NCI-H2171 treated with DMSO at 0.1 percent for 48 hours (cell line): ENCODE measurements around the gene CD36.
A peak's percentile ranks its signal among the peaks of the same experiment; 100 is the strongest.
"Not testable (repeated sequence)": the region's sequence is repeated elsewhere in the genome, so short reads cannot be mapped to it uniquely, and the experiment has no call there.

Source experiments
- DNase-seq: peaks from one replicate; lab custom pipeline; 2025; lab: John Stamatoyannopoulos, UW

The CD36 gene

DNA sequence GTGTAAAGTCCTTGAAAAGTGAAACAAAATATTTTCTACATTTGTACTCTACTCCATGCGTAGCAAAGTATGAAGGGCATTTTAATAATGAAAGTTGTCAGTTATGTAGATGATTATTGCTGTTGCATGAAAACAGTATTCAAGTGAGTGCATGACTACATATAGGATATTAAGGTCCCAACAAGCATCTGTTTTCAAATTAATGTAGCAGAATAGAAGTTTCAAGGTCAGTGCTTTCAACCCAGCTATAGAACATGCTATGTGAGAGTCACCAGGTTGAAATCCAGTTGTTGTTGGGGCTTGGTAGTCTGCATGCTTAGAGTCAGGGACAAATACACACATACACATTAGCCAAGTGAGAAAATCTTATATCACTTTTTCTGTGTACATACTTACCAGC lies 14.8 kb downstream of the CD36 start:
- DNase-seq, result no peak

DNA sequence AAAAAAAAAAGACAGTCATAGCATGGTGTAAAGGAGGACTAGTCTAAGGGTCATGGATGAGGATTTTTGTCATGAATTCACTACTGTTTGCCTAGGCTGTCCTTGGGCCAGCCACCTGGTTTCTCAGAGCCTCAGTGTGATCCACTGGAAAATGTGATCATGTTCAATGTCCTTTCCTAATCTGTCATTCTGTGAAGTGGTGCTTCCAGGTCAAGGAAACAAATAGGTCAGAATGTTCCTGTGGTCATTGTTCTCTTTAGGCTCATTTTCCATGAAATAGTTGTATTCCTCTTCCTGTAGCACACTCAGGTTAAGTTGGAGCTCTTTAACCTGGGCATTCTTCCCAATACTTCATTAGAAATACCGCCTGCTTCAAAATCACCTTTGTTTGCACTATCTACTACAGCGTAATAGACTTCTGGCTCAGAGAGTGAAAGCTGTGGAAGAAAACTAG lies 16.5 kb downstream of the CD36 start:
- DNase-seq, result no peak

GRCh38 chr7:80656029-80656428 lies 17.6 kb downstream of the CD36 start:
- DNase-seq, result no peak

- peak; percentile 52 for DNase-seq
These were observed 20.9 kb downstream of the CD36 start for GRCh38 chr7:80659120-80660055.

GRCh38 chr7:80660939-80661338 lies 22.5 kb downstream of the CD36 start:
- no peak for DNase-seq

DNA sequence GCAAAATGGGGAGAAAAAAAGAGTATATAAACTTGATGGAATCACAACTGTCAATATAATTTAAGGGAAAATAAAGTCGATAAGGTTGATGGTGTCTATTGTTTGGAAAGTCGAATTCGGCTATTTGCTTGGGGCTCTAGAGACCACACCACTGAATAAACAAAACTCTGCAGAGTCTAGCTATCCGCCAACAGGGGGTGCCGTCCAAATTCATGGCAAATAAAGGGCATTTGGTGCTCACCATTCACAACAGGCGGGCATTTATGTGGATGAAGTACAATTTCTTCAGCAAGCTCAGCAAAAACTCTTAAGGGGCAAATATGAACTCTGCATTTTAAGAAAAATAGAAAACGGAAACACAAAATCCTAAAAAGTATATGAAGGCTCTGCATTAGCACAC lies 23.3 kb downstream of the CD36 start:
- no peak for DNase-seq

GRCh38 chr7:80662252-80662651 lies 23.8 kb downstream of the CD36 start:
- no peak for DNase-seq

GRCh38 chr7:80665526-80665925 lies 27.1 kb downstream of the CD36 start:
- DNase-seq, result peak; percentile 83

- no peak for DNase-seq
These were observed 27.9 kb downstream of the CD36 start for GRCh38 chr7:80666376-80666775.

GRCh38 chr7:80669367-80669766 lies 30.9 kb downstream of the CD36 start:
- not testable (repeated sequence) for DNase-seq

DNA sequence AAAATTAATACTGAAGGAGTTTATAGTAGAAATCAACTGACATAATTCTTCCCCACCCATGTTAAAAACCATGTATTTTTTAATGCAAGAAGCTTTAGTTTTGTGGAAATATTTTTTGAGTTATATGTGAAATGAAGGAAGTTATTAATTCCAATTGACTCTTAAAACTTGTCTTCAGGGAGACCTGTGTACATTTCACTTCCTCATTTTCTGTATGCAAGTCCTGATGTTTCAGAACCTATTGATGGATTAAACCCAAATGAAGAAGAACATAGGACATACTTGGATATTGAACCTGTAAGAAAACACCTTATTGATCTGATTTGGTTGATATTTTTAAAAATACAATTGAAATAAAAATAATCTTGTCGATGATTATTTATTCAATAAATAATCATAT lies 33.3 kb downstream of the CD36 start:
- DNase-seq, result no peak

DNA sequence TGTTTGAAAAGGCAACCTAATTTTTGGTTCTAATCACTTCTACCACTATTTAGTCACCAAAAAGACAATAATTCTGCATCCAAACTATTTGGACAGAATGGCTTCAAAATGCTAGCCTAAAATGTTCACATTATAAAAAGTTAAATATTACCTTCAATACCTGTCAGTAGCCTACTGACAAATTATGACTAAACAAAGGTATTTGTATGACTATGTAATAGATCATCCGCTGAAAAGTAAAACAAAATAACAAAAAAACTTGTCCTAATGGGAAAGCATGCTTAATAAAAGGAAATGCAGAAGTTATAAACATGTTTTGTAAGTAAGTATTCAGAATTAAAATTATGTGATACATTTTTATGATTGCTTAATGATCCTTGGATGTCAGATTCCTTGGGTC lies 36.6 kb downstream of the CD36 start:
- DNase-seq, result no peak

DNA sequence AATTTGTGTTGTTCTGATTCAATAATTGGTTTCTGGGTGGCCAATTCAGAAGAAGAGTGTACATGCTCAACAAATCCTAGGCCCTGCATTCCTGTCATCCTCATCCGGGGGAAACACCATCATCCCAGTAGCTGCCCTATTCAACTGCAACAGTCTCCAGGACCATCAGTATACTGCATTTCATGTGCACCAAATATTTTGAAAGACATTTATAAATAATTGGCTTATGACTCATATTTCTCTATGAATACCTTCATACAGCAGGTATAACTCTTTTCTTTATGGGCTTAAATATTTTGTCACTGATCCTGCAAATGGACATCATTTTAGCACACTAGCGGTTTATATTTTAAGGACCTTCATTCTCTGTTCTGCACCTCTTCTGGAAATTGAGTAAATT lies 38.0 kb downstream of the CD36 start:
- DNase-seq, result no peak

DNA sequence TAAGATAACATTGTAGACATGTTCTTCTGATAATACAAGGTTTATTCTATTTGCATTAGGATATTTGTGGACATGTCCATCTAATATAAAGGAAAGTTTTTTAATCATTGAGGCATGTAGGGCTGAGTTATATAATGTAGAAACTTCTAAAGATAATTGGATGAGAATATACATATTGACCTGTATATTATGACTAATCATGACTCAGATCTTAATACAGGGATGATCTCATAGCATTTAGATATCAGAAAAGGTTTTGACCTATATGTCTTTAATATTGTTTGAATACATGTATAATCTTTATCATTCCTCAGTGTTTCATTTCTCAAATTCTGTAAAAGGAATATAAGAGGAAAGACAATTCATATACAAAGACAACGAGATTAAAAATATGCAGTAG lies 39.2 kb downstream of the CD36 start:
- DNase-seq, result no peak

DNA sequence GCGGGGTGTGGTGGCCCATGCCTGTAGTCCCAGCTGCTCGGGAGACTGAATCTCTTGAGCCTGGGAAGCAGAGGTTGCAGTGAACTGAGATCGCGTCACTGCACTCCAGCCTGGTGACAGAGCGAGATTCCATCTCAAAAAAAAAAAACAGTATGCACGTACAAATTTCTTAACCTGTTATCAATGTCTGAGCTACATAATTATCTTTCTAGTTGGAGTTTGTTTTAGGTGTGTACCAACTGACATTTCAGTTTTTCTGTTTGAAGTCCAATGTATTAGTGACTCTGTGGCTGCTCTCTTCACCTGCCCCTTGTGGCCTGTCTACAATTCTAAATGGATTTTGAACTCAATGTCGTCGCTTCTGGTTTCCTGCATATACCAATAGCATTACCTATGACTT lies 40.3 kb downstream of the CD36 start:
- DNase-seq, result no peak

DNA sequence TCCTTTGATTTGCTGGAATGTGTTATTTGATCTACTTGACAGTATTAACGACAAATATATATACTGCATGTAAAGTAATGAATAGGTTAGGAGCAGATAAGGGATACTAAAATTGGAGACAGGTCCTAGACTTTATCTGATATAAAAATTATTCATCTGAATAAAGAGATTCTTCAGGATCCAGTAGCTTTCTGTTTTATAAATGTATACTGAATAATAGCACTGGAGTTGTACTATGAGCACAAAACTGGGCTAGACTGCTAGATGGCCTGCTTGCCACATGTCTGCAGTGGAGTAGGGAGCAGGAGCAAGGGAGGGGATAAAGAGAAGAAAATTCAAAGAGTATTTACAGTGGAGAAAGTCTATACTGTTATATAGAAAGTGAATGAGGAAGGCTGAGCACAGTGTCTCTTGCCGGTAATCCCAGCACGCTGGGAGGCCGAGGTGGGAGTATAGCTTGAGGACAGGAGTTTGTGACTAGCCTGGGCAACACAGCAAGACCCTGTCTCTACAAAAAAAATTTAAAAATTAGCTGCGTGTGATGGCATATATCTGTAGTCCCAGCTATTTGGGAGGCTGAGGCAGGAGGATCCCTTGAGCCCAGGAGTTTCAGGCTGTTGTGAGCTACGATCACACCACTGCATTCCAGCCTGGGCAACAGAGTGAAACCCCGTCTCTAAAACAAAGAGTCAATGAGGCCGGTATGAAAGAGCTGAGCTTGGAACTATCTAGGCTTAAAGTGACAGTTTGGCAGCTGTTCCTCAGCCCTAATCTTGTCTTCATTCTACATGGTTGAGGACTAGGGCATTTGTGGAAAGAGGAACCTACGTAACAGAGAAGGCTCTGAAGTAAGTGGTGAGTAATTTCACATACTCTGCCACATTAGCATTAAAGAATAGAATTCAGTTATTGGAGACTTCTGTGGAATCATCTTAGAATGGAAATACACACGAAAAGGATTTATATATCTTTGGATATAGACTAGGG lies 41.8 kb downstream of the CD36 start:
- no peak for DNase-seq

GRCh38 chr7:80681272-80681885 lies 42.9 kb downstream of the CD36 start:
- peak; percentile 37 for DNase-seq

DNA sequence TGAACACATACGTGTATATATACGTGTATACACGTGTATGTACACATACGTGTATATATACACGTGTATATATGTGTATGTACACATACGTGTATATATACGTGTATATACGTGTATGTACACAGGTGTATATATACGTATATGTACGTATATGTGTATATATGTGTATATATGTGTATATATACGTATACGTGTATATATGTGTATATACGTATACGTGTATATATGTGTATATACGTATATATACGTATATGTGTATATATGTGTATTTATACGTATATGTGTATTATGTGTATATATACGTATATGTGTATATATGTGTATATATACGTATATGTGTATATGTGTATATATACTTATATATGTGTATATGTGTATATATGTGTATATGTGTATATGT lies 44.3 kb downstream of the CD36 start:
- no peak for DNase-seq

- DNase-seq, result no peak
These were observed 48.1 kb downstream of the CD36 start for GRCh38 chr7:80686576-80686975.

DNA sequence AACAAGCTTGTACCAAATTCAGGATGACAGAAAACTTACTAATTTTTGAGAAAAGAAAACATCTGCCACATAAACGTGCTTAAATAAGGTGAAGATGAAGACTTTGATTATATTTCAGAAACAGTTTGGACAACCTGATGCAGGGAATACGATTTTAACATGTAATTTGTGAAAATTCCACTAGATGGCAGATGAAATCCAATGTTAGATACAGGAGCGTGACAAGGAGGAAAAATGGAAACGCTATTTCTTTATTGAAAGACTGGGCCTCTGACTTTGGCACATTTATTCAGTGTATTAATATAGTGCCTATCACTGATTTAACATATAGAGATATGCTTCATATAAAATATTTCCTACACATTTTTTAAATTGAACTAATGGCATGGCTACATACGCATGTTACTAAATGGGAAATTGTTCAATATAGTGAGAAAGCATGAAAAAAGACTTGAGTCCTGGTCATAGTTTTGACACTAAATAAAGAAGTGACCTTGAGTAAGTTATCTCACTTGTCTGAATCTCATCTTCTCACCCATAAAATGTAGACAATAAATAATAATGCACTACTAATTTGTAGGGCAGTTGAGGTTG lies 60.7 kb downstream of the CD36 start:
- peak; percentile 69 for DNase-seq

DNA sequence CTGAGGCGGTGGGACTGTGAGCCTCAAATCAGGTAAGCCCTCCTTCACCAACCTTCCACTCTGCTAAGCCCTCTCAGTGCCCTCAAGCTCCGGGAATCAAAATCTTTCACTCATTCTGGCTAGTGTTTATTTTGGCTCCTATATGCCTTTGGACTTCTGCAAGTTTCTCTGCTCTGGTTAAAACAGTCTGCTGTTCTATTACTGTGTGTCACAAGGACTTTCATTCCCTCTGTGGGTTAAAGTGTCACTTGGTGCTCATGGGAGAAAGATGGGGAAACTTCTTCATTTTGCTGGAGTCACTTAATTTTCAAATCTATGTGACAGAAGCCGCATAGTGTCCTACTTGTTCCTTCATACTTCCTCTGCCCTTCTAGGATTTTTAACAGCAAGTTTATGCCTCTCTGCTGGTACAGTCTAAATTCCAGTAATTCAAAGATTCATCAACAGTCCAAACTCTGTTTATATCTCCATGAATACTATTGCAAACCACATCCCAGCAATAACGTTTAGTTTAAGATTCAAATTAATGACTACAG lies 61.3 kb downstream of the CD36 start:
- DNase-seq, result no peak

DNA sequence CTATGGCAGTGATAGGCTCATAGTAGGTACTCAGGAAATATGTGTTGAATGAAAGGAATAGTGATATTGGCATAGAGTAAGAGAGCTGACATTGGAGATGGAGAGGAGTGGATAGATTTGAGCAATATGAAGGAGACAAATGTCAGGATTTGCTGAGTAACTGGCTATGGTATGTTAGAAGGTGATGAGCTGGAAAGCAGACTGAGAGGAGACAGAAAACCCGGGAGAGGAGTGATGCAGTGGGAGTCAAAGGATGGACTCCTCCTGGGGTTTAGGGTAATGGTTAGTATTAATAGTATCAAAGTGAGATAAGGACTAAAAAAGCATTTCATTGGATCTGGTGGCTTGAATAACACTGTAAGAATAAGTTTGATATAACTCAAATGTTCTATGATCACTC lies 64.8 kb downstream of the CD36 start:
- DNase-seq, result no peak
